Left lobe of liver (tissue), 2 donors: Measurements from ENCODE around the gene CDKAL1. TPM values are rescaled to one million over a fixed set of nuclear protein-coding genes. Genes with fewer than 3 reads are reported as not detected.
"Not testable (repeated sequence)": the region's sequence is repeated elsewhere in the genome, so short reads cannot be mapped to it uniquely, and the experiment has no call there.

ENCODE experiments used
- ATAC-seq: fragments of 200-7000 bp; cut with Tn5 transposase; one replicate; pipeline ENCODE4 v1.9.1; 2020; ENCODE audit warnings: mild to moderate bottlenecking, moderate library complexity
- DNase-seq: peaks from one replicate; pipeline ENCODE4 v3.0.0-alpha.2; 2020; ENCODE audit warnings: low spot score
- total RNA-seq: library from RNA; stranded (reverse); gene quantifications from one replicate; pipeline ENCODE4 v1.2.1, GENCODE V29; 2021
- donor health status: DM: no; HTN: no; CAD: no; lungs with moderate emphysema.
- donor health status: DM: no; HTN: yes; CAD: no.

CDKAL1 gene
- total RNA-seq = 5.1 TPM

DNA sequence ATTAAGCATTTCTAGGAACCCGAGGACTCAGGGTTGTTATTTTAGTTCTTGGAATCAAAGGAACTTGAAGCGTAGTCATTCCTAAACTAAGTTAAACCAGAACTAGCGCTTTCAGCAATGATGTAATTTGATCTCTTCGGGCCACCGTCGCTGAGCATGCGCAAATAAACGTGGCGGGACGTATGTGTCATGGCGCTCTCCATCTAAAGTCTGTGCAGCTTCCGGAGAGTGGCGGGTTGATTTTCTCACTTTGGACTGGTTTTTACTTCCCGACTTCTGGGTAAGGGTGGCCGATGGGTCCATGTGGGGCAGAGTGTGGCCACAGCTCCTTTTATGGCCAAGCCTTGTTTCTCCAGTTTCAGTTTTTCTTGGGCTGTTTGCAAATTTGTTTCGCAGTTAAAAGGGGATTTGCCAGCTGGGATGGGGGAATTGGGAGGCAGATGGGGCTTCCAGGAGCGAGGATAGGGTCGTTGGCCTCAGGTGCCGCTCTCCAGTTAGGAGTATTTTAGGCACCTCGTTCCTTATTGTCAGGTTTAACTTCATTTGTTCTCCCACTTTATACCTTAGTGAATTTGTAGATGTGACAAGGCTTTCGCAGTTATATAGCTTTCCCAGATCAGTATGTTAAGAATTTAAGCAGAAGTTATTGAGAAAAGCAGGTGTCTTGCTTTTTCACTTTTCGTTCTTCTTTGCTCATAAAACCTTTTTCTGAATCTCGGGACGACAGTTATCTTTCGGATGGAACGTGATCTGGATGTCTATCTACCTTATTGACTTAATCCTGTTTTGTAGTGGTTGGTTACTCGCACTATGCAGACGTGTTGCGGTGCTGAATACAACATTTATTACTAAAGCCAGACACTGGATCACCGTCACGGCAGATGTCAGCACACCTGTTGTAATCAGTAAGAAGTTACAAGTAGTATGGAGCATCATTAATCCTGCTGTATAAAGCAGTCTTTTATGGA is at the start of gene CDKAL1:
TSS of gene CDKAL1 (plus strand) at position 163 of the 968 bp plus-strand sequence. CDS start 11,894 bp downstream, outside the sequence.
- DNase-seq (peak; percentile 93), ATAC-seq (peak; percentile 98)

DNA sequence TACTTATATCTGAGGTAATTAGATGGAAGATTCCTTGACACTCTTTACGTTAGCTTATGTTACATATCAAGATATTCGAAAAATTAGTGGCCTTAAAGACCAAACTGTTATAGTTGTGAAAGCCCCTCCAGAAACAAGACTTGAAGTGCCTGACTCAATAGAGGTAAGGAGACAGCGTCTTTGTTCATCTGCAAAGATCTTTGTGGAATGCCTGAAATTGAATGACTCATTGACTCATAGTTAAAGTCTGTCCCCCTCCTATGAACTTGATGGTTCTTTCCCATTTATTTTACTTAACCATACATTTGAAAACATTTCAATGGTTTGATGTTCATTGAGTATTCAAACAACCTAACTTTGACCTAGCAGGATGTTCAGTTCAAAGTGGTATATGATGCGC is 47.6 kb upstream of the CDKAL1 start:
- no peak for ATAC-seq
- no peak for DNase-seq

DNA sequence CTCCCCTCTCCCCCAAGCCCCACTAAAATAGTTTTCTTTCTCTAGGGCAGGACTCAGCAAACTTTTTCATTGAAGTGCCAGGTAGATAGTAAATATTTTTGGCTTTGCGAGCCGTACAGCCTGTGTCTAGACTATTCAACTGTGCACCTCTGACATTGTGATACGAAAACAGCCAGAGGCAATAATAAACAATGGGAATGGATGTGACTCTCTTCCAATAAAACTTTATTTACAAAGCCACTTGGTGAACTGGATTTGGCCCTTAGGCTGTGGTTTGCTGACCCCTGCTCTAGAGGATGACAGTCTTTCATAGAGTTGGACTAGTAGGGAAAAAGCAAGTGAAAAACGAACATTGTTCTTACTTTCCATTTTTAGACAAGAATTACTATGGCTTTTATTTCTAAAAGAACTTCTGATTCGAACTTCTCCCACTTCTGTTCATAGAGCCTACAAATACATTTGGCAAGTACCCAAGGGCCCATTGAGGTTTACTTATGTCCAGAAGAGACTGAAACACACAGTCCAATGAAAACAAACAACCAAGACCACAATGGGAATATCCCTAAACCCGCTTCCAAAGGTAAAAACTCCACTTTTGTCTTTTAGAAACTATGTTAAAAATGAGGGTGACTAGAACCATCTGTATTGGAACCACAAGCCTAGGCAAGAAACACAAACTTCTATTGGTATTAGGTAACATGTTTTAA is 46.4 kb upstream of the CDKAL1 start:
- ATAC-seq (no peak), DNase-seq (no peak)

DNA sequence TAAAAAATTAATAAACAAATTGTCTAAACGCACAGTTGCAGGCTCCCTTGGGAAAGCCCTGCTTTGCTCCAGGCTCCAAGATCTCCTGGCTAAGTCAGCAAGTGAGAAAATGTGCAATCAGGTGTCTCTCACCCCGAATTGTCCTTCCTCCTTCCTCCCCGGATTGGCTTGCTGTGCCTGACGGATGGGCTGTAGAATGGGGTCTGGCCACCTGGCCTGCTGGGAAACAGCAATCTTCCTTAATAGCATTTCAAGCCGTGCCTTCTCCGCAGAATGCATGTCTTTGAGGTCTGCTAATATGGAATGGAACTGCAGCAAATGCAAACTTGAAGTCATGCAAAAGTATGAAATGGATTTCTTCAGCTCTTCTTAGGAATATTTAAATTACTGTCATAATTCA is 43.7 kb upstream of the CDKAL1 start:
- no peak for DNase-seq
- ATAC-seq = no peak

DNA sequence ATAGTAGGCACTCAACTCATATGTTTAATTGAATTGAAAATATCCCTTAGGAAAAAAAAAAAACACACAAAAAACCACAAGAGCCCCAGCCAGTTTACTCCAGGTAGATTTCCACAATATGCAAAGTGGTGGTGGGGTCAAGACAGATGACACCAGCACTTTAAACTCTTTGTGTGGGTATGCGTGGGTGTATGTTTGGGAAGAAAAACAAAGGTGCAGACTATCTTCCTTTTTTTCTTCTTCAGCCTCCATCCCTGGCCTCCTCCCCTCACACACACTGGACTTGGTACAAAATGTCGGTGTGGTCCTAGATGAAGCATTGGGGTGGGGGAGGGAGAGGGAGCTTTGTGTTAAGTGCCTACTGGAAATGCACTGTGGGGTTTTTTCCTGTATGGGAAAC is 42.2 kb upstream of the CDKAL1 start:
- DNase-seq = no peak
- no peak for ATAC-seq

DNA sequence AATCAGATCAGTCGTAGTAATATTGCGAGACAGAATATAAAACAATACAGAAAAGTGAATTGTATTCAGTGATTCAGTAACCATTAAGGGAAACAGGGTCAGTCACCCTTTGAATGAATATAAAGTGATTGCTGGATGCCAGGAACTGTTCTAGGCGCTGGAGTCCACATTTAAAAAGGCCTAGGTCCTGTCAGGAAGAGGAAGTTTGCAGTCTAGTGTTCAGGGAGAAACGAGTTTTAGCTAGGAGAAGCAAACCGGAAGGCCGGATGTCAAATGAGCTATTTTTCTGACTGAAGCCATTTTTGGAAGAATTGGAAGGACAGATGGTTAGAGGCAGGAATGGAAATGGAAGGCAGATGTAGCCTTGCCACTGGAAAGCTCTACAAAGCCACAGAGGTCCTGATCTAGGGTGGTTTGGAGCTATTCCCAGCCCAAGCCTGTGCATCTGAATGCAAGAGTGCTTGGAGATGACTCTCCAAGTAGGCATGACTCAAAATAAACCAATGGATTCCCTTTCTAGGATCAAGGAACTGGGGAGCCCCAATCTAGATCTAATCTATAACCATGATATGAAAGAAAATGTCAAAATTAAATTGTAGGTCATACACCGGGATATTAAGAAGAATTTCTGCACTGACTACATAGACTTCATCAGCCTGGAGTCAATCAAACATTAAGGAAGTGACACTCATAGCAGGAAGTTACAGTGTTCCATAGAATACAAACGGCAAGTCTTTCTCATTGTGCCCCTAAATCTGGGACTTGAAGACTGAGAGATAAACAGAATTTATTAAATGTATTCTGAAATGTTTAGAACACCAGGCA is 36.8 kb upstream of the CDKAL1 start:
- ATAC-seq (no peak), DNase-seq (no peak)

DNA sequence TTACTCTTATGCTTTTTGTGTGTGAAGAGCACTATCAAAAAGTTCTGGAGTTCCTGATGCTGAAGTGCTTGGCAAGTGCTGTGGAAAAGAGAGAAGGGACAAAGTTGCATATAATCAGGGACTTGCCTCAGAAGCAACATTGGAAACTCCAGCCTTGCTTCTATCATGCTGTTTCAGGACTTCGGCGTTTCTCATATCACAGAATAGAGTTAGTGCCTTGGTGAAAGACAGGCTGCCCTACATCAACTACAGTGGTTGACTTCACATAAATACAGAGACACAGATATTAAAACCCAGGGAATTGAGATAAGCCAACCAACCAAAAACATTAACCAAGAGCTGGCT is 36.2 kb upstream of the CDKAL1 start:
- ATAC-seq = no peak
- DNase-seq = no peak

DNA sequence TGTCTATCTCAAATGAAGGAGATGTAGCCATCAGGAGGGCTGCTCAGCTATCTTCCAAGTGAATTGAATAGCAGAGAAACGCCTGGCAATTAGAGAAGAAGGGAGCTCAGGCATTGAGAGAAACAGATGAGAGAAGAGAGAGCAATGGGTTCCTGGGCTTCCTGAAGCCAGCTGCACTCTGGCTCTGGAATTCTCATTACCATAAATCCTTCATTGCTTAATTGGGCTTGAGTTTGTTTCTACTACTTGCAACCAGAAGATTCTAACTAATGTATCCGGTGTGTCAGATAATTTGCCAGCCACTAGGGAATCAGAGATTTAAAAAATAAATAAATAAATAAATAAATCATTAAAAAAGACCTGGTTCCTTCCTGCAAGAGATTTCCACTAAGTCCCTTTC is 25.0 kb upstream of the CDKAL1 start:
- no peak for ATAC-seq
- DNase-seq = no peak

DNA sequence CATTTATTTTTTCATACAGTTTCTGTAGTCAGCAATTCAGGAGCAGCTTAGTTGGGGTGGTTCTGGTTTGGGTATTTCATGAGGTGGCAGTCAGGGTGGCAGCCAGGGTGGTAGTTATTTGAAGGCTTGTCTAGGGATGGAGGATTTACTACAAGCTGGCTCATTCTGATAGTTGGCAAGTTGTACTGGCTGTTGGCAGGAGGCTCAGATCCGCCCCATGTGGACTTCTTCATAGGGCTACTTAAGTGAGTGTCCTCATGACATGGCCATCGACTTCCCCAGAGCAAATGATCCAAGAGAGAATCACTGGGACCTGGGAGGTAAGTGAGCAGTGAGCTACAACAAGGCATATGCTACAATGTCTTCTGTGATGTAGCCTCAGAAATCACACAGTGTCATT is 22.4 kb upstream of the CDKAL1 start:
- DNase-seq (no peak), ATAC-seq (no peak)

DNA sequence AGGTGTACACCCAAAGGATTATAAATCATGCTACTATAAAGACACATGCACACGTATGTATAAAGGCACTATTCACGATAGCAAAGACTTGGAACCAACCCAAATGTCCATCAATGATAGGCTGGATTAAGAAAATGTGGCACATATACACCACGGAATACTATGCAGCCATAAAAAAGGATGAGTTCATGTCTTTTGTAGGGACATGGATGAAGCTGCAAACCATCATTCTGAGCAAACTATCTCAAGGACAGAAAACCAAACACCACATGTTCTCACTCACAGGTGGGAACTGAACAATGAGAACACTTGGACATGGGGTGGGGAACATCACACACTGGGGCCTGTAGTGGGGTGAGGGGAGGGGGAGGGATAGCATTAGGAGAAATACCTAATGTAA is 9.0 kb upstream of the CDKAL1 start:
- ATAC-seq, DNase-seq: not testable (repeated sequence)

DNA sequence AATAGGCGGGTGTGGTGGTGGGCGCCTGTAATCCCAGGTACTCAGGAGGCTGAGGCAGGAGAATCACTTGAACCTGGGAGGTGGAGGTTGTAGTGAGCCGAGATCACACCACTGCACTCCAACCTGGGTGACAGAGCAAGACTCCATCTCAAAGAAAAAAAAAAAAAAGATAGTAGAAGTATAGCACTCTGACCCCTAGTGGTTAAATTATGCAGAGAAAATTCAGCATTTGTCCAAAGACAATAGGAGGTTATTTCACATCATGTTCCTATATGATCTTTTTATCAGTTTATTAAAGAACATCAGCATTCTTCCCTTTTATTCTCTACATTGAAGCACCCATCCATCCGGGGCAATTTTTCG is 5.2 kb upstream of the CDKAL1 start:
- peak; percentile 92 for ATAC-seq
- DNase-seq = not testable (repeated sequence)

DNA sequence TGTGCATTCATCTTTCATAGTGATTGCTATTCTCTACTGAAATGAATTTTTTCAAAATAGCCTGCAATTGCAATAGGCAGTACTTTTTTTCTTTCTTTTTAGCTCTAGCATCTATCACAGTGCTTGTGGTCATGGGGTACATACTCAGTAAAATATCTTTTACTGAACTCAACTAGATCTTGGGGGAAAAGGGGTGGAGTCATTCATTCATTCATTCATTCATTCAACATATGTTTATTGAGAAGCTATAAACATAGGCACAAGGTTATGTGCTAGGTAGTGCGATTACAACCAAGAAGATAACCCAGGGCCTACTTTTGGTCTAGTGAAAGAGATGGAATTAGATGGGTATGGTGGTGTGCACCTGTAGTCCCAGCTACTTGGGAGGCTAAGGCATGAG is 1.4 kb upstream of the CDKAL1 start:
- DNase-seq (no peak), ATAC-seq (no peak)

DNA sequence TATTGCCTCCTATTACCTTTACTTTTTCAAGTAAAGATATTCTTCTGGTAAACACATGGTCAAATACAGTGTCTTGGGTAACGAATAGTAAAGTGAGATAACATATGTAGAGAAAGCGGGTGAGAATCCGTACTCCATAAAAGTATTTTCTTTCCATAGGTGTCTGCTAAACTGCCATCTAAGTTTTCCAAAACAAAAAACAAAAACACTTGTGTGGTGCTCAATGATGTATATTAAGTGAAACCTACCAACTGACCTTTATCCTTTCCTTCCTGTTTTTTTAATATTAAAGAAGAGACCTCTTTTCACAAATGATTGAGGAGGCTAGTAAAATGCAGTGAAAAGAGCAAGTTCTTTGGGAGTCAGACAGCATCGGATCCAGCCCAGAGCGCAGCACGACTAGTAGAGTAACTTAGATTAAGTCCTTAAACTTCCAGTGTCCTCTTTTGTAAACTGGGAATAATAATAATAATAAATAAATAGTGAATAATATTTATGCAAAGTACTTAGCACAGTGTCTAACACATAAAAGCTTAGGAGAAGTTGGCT is 437 bp upstream of the CDKAL1 start:
- DNase-seq (no peak), ATAC-seq (no peak)

DNA sequence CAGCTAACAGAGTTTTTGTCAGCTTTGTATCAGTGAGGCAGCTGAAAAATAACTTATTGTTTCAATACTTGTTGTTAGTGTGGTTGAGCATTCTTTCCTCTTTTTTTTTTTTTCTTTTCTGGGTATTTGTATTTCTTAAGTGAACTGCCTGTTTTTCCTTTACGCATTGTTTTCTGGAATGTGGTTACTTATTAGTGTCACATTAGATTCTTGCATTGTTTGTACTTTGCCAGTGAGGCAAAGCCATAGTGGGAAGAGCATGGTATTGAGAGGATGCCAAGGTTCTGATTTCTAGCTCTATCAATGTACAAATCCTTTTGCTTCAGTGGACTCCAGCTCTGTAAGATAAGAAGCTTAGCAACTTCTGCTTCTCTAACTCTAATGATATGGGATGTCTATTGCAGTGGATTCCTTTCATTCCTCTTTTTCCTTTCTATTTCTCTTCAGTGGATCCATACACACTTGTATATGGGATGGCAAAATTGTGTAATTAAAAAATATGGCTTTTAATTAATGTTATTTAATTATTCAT is 3.9 kb downstream of the CDKAL1 start:
- no peak for DNase-seq
- no peak for ATAC-seq

DNA sequence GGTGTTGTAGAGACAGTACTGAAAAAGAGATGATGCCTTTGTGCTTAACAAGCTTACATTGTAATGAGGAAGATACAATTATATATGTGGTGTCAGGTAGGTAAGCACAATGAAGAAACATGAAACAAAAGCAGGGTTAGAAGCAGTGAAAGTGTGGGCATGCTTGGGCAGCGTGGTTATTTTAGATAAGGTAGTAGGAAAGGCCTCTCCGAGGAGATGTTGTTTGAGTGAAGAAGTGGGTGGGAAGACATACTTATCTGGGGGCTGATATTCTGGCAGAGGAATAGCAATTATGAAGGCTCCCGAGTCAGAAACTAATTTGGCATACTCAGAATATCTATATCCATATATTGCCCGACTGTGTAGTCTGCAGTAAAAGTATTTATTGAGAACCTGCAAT is 4.7 kb downstream of the CDKAL1 start:
- no peak for ATAC-seq

DNA sequence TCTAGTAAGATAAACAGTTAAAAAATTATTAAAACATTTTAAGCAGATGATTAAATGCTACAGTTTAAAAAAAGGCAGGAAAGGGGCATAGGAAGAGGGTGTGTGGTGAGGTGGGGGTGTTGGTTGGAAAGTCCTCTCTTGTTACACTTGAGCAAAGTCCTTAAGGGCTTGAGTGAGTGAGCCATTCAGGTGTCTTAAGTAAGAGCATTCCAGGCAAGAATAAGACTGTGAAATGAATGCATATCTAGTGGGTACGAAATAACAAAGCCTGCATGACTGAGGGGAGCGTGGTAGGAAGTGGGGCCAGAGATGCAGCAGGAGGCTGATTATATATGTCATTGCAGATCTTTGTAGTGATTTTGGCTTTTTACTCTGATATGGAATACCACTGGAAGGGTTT is 5.1 kb downstream of the CDKAL1 start:
- ATAC-seq = no peak
- no peak for DNase-seq

More for the DNA sequence above, 4.7 kb downstream of the CDKAL1 start:
- DNase-seq = no peak

DNA sequence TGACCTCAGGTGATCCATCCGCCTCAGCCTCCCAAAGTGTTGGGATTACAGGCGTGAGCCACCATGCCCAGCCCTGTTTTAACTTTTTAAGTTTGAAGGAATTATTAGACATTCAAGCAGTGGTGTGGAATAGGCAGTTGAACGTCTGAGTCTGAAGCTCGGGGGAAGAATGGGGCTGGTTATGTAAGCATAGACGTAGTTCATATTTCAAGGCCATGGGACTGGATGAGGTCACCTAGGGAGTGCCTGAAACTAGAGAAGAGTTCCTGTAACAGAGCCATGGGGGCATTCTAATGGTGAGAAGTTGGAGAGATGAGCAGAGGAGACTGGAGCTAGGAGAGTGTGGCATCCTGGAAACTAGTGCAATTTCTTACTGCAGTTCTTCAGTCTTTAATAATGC is 6.4 kb downstream of the CDKAL1 start:
- DNase-seq (no peak), ATAC-seq (no peak)

DNA sequence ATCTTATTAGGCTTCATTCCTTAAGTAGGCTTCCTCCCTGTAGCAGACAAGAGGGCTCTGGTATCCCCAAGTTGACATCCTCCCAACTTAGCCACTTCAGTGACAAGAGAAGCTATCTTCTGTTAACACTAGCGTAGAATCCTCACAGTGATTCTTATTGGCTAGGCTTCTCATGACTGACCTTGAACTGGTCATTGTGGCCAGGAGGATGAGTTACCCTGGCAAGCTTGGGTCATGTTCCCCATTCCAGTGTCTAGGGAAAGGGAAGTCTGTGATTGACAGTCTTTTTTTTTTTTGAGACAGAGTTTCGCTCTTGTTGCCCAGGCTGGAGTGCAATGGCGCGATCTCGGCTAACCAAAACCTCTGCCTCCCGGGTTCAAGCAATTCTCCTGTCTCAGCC is 7.1 kb downstream of the CDKAL1 start:
- DNase-seq = no peak
- no peak for ATAC-seq

DNA sequence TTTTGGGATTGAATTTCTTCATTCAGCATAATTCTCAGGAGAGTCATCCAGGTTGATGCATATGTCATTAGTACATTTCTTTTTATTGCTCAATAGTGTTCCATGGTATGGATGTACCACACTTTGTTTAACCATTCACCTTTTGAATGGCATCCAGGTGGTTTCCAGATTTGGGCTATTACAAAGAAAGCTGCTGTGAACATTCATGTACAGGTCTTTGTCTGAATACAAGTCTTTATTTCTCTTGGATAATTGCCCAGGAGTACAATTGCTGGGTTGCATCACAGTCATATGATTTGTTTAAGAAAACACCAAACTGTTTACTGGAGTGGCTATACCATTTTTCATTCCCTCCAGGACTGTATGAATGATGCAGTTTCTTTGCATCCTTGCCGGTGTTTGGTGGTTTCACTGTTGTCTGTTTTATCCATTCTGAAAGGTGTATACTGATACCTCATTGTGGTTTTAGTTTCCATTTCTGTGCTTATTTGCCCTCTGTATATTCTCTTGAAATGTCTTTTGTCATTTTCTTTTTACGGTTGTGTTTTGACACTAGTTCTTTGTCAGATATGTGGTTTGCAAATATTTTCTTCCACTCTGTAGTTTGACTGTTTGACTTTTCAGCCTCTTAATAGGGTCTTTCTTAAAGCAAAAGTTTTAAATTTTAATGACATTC is 8.8 kb downstream of the CDKAL1 start:
- no peak for DNase-seq
- ATAC-seq = no peak

DNA sequence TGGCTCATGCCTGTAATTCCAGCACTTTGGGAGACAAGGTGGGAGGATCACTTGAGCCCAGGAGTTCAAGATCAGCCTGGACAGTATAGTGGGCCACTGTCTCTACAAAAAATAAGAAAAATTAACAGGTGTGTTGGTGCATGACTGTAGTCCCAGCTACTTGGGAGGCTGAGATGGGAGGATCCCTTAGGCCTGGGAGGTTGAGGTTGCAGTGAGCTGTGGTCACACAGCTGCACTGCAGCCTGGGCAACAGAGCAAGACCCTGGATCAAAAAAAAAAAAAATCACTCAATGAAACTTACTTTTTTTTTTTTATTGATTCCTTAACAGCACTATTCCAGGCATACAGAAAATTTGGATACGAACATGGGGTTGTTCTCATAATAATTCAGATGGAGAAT is 14.0 kb downstream of the CDKAL1 start:
- no peak for ATAC-seq
- no peak for DNase-seq
